ENCODE results near the gene THRA. TPM values are rescaled to one million over a fixed set of nuclear protein-coding genes. Genes with fewer than 3 reads are reported as not detected.

The THRA gene
- total and polyA plus RNA-seq, 3 donors from 2014 or later: 41.2 to 51.7 (median 44.9) TPM

- DNase-seq: no peak
- intact Hi-C loops (cut with DNase I; ENCODE audit: low total_unique reads): no loop called here
- H3K4me3 ChIP-seq: no peak overlapping the region
- H3K27ac ChIP-seq: peak overlapping the region; percentile 67 to 99
- WGBS, 2 donors: 55 to 64% methylated on average over 8 to 18 of the region's 18 CpGs
- no peaks in the 10 kb centered on the region for H3K9me3 ChIP-seq
- TF ChIP-seq POLR2A (IDR thresholded peaks at IDR 0.05): no peak
- no peaks in the 10 kb centered on the region for H3K27me3 ChIP-seq
- no peaks in the 10 kb centered on the region for H3K36me3 ChIP-seq (ENCODE audit: low read depth, missing control alignments)
- H3K4me1 ChIP-seq: peaks cover 56% of the 10 kb centered on the region
These were observed 29.1 kb downstream of the THRA start for GRCh38 chr17:40091691-40092397.

- H3K4me3 ChIP-seq: no peak overlapping the region
- H3K36me3 ChIP-seq (ENCODE audit: low read depth, missing control alignments): no peaks in the 10 kb centered on the region
- intact Hi-C loops (cut with DNase I; ENCODE audit: low total_unique reads): no loop called here
- no peaks in the 10 kb centered on the region for H3K27me3 ChIP-seq
- WGBS, 2 donors: 42 to 56% methylated on average over 3 of the region's 3 CpGs
- no peak for TF ChIP-seq POLR2A (IDR thresholded peaks at IDR 0.05)
- no peak for TF ChIP-seq CTCF (IDR thresholded peaks at IDR 0.05)
- no peak for DNase-seq
- H3K27ac ChIP-seq: peak overlapping the region; percentile 67 to 99
- H3K9me3 ChIP-seq: no peaks in the 10 kb centered on the region
- H3K4me1 ChIP-seq: peaks cover 63% of the 10 kb centered on the region
These were observed 29.8 kb downstream of the THRA start for GRCh38 chr17:40092581-40092980.

GRCh38 chr17:40093005-40093579 lies 30.3 kb downstream of the THRA start:
- no peak for DNase-seq
- H3K27ac ChIP-seq: peak overlapping the region; percentile 67 to 99
- no peaks in the 10 kb centered on the region for H3K36me3 ChIP-seq (ENCODE audit: low read depth, missing control alignments)
- H3K9me3 ChIP-seq: no peaks in the 10 kb centered on the region
- WGBS, 2 donors: 67 to 76% methylated on average over 24 to 29 of the region's 29 CpGs
- peaks cover 63% of the 10 kb centered on the region for H3K4me1 ChIP-seq
- H3K27me3 ChIP-seq: no peaks in the 10 kb centered on the region
- intact Hi-C loops (cut with DNase I; ENCODE audit: low total_unique reads): no loop called here
- TF ChIP-seq CTCF (IDR thresholded peaks at IDR 0.05) (no peak), POLR2A (IDR thresholded peaks at IDR 0.05) (no peak)
- H3K4me3 ChIP-seq: no peak overlapping the region

GRCh38 chr17:40093580-40094201 lies 30.9 kb downstream of the THRA start:
- intact Hi-C loops (cut with DNase I; ENCODE audit: low total_unique reads): no loop called here
- peaks cover 69% of the 10 kb centered on the region for H3K4me1 ChIP-seq
- WGBS, 2 donors: 74 to 81% methylated on average over 9 to 16 of the region's 16 CpGs
- H3K9me3 ChIP-seq: no peaks in the 10 kb centered on the region
- DNase-seq: no peak
- TF ChIP-seq POLR2A (IDR thresholded peaks at IDR 0.05) (no peak), CTCF (IDR thresholded peaks at IDR 0.05) (no peak)
- no peaks in the 10 kb centered on the region for H3K27me3 ChIP-seq
- peak overlapping the region; percentile 67 to 99 for H3K27ac ChIP-seq
- no peak overlapping the region for H3K4me3 ChIP-seq
- no peaks in the 10 kb centered on the region for H3K36me3 ChIP-seq (ENCODE audit: low read depth, missing control alignments)

GRCh38 chr17:40094874-40095273 lies 32.1 kb downstream of the THRA start:
- DNase-seq: no peak
- no peak for TF ChIP-seq CTCF (IDR thresholded peaks at IDR 0.05)
- no peak for TF ChIP-seq POLR2A (IDR thresholded peaks at IDR 0.05)
- no peaks in the 10 kb centered on the region for H3K36me3 ChIP-seq (ENCODE audit: low read depth, missing control alignments)
- peak overlapping the region; percentile 18 to 99 for H3K27ac ChIP-seq
- H3K9me3 ChIP-seq: no peaks in the 10 kb centered on the region
- H3K27me3 ChIP-seq: no peaks in the 10 kb centered on the region
- intact Hi-C loops (cut with DNase I; ENCODE audit: low total_unique reads): no loop called here
- H3K4me3 ChIP-seq: no peak overlapping the region
- WGBS, 2 donors: 87 to 92% methylated on average over 14 of the region's 14 CpGs
- peaks cover 61% of the 10 kb centered on the region for H3K4me1 ChIP-seq

Measured in testis (tissue), 3 donors.